ENCODE results near the gene MARCHF9. TPM values are rescaled to one million over a fixed set of nuclear protein-coding genes. Genes with fewer than 3 reads are reported as not detected.
A peak's percentile ranks its signal among the peaks of the same experiment; 100 is the strongest.

Gene MARCHF9
- total RNA-seq, 1 experiment from 2014 or later, result 6.2 TPM

- TF ChIP-seq E2F5 (CRISPR knock-in tag; IDR thresholded peaks at IDR 0.05), result no peak
- no peak for TF ChIP-seq ZNF219 (CRISPR knock-in tag; IDR thresholded peaks at IDR 0.05; ENCODE audit: borderline replicate concordance)
- TF ChIP-seq HMGA2 (CRISPR knock-in tag; IDR thresholded peaks at IDR 0.05), result no peak
- no peak for TF ChIP-seq ZNF396 (CRISPR knock-in tag; IDR thresholded peaks at IDR 0.05; ENCODE audit: borderline replicate concordance)
- no peak for TF ChIP-seq FOXP4 (CRISPR knock-in tag; IDR thresholded peaks at IDR 0.05)
- no peak for TF ChIP-seq HMGXB4 (CRISPR knock-in tag; IDR thresholded peaks at IDR 0.05)
- TF ChIP-seq FOXJ3 (CRISPR knock-in tag; IDR thresholded peaks at IDR 0.05; ENCODE audit: borderline replicate concordance), result no peak
- no peak for TF ChIP-seq SMAD3 (CRISPR knock-in tag; IDR thresholded peaks at IDR 0.05; ENCODE audit: borderline replicate concordance)
- no peak for TF ChIP-seq ZNF416 (CRISPR knock-in tag; IDR thresholded peaks at IDR 0.05)
- TF ChIP-seq JAZF1 (CRISPR knock-in tag; IDR thresholded peaks at IDR 0.05), result no peak
- TF ChIP-seq AFF4 (CRISPR knock-in tag; IDR thresholded peaks at IDR 0.05; ENCODE audit: borderline replicate concordance), result no peak
- TF ChIP-seq CTCF (IDR thresholded peaks at IDR 0.05), result no peak
- 0 out of 2 replicates have a peak, but pooled peaks have one; percentile 8 for TF ChIP-seq ETV6 (CRISPR knock-in tag; IDR thresholded peaks at IDR 0.05)
- TF ChIP-seq MXD4 (CRISPR knock-in tag; IDR thresholded peaks at IDR 0.05; ENCODE audit: borderline replicate concordance), result no peak
- TF ChIP-seq ZBTB43 (CRISPR knock-in tag; IDR thresholded peaks at IDR 0.05), result peak; percentile 31; the same call in 1 of the 2 replicates
- no peak for TF ChIP-seq IRF1 (CRISPR knock-in tag; IDR thresholded peaks at IDR 0.05)
- 0 out of 2 replicates have a peak, but pooled peaks have one; percentile 10 for TF ChIP-seq NR1H2 (CRISPR knock-in tag; IDR thresholded peaks at IDR 0.05)
Observed at GRCh38 chr12:57764662-57765002, 9.7 kb downstream of the MARCHF9 start (continued).
